RWPE2 (cell line): Measurements from ENCODE around the gene BCL2L2.

Experiments used
- ATAC-seq: fragments of 200-7000 bp; cut with Tn5 transposase; 3 replicates; pipeline ENCODE4 v1.9.1; 2021; ENCODE audit warnings: low read depth
- DNase-seq: peaks from one replicate; pipeline ENCODE4 v3.0.0-alpha.2; 2020; ENCODE audit warnings: low spot score
- H3K27ac ChIP-seq: fragments of 450-650 bp; 2 replicates; pipeline ENCODE4 v1.5.1; 2017; ENCODE audit warnings: mild to moderate bottlenecking; ENCODE audit not compliant: poor library complexity, severe bottlenecking
- H3K27me3 ChIP-seq: fragments of 250-450 bp; sonication (Bioruptor Pico); 2 replicates; pipeline ENCODE4 v1.5.1; 2021; ENCODE audit warnings: mild to moderate bottlenecking, moderate library complexity; ENCODE audit not compliant: insufficient read depth, poor library complexity, severe bottlenecking
- H3K36me3 ChIP-seq: fragments of 250-450 bp; sonication (Bioruptor Pico); 2 replicates; pipeline ENCODE4 v1.5.1; 2020; ENCODE audit warnings: low read depth, mild to moderate bottlenecking, moderate library complexity
- H3K4me1 ChIP-seq: fragments of 250-450 bp; sonication (Bioruptor Pico); 2 replicates; pipeline ENCODE4 v1.5.1; 2021; ENCODE audit warnings: mild to moderate bottlenecking, moderate library complexity; ENCODE audit not compliant: insufficient read depth, poor library complexity, severe bottlenecking
- H3K4me3 ChIP-seq: fragments of 250-450 bp; sonication (Bioruptor Pico); 2 replicates; pipeline ENCODE4 v1.5.1; 2021; ENCODE audit warnings: mild to moderate bottlenecking, moderate library complexity; ENCODE audit not compliant: severe bottlenecking
- H3K9me3 ChIP-seq: fragments of 250-450 bp; sonication (Bioruptor Pico); 2 replicates; pipeline ENCODE4 v1.5.1; 2021; ENCODE audit warnings: mild to moderate bottlenecking, moderate library complexity; ENCODE audit not compliant: severe bottlenecking
- CTCF ChIP-seq: fragments of 450-650 bp; IDR thresholded peaks from one replicate; pipeline ENCODE4 v1.5.1; 2017; ENCODE audit warnings: mild to moderate bottlenecking, moderate library complexity; ENCODE audit not compliant: poor library complexity, severe bottlenecking

Gene BCL2L2

GRCh38 chr14:23296012-23296777, 10.4 kb upstream of the BCL2L2 start:
- H3K9me3 ChIP-seq, result no peaks in the 10 kb centered on the region
- H3K4me3 ChIP-seq, result no peak overlapping the region
- DNase-seq (no peak), ATAC-seq (no peak)
- H3K36me3 ChIP-seq, result no peaks in the 10 kb centered on the region
- H3K27ac ChIP-seq, result no peak overlapping the region
- no peaks in the 10 kb centered on the region for H3K27me3 ChIP-seq
- TF ChIP-seq CTCF, result no peak
- peaks cover 12% of the 10 kb centered on the region for H3K4me1 ChIP-seq

- Histone ChIP-seq H3K27me3 (no peaks in the 10 kb centered on the region), H3K4me3 (no peak overlapping the region), H3K4me1 (peaks cover 12% of the 10 kb centered on the region), H3K36me3 (no peaks in the 10 kb centered on the region), H3K9me3 (no peaks in the 10 kb centered on the region), H3K27ac (no peak overlapping the region)
- no peak for ATAC-seq
- no peak for TF ChIP-seq CTCF
- DNase-seq, result no peak
These were observed 9.5 kb upstream of the BCL2L2 start for GRCh38 chr14:23297096-23297495.

GRCh38 chr14:23297611-23298277, 8.9 kb upstream of the BCL2L2 start:
- DNase-seq, result no peak
- Histone ChIP-seq H3K27ac (no peak overlapping the region), H3K27me3 (no peaks in the 10 kb centered on the region), H3K4me3 (no peak overlapping the region), H3K9me3 (no peaks in the 10 kb centered on the region), H3K4me1 (peaks cover 12% of the 10 kb centered on the region), H3K36me3 (no peaks in the 10 kb centered on the region)
- no peak for TF ChIP-seq CTCF
- no peak for ATAC-seq

- no peaks in the 10 kb centered on the region for H3K9me3 ChIP-seq
- TF ChIP-seq CTCF, result peak; percentile 71
- H3K36me3 ChIP-seq, result no peaks in the 10 kb centered on the region
- DNase-seq, result no peak
- H3K27ac ChIP-seq, result peak overlapping the region; percentile 73
- no peak overlapping the region for H3K4me3 ChIP-seq
- ATAC-seq, result no peak
- H3K4me1 ChIP-seq, result peaks cover 12% of the 10 kb centered on the region
- no peaks in the 10 kb centered on the region for H3K27me3 ChIP-seq
These were observed 7.2 kb upstream of the BCL2L2 start for GRCh38 chr14:23299211-23299957.
